GM18858 (cell line): ENCODE data around the gene PELI2.
A peak's percentile ranks its signal among the peaks of the same experiment; 100 is the strongest.

Experiments
- ATAC-seq: cut with Tn5 transposase; IDR thresholded peaks from one replicate; pipeline ENCODE4 v1.9.1; 2021; ENCODE audit not compliant: unreplicated experiment

The PELI2 gene, protein sequence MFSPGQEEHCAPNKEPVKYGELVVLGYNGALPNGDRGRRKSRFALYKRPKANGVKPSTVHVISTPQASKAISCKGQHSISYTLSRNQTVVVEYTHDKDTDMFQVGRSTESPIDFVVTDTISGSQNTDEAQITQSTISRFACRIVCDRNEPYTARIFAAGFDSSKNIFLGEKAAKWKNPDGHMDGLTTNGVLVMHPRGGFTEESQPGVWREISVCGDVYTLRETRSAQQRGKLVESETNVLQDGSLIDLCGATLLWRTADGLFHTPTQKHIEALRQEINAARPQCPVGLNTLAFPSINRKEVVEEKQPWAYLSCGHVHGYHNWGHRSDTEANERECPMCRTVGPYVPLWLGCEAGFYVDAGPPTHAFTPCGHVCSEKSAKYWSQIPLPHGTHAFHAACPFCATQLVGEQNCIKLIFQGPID

DNA sequence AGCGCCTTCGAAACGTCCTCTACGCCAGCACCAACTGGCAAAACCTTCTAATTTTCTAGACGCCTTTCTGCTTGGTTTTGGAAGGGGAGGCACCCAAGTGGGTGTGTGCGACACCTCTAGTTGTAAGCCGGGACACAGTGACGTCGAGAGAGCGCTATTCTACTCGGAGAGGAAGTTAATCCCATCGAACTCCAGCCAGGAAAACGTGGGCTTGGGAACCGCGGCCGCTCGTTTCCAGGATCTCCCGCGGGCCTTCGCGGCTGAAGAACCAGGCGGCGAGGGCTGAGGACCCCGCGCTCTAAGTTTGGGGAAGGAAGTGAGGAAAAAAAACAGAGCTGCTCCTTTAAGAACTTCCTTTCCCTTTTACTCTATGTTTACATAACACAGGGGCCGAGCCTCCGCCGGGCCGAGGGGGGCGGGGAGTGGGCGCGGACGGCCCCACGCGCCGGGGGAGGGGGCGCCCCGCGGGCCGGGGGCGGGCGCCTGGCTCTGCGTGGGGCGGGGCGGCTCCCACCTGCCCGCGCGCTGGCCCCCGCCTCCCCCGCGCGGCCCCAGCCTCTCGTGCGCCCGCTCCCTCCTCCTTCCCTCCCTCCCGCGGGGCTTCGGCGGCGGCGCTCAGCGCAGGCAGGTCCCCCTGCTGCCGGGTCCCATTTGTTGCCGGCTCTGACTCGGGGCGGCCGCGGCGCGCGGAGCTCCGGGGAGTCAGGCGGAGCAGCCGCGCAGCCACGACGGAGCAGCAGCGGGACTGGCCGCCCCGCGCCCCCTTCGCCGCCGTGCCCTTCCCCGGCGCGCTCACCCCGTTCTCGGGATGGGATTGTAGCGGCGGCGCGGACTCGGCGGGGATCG, at the start of gene PELI2:
TSS of gene PELI2 (plus strand) at position 647 of the 846 bp plus-strand sequence. CDS start 250 bp downstream, outside the sequence.
- ATAC-seq, result peak; percentile 50

DNA sequence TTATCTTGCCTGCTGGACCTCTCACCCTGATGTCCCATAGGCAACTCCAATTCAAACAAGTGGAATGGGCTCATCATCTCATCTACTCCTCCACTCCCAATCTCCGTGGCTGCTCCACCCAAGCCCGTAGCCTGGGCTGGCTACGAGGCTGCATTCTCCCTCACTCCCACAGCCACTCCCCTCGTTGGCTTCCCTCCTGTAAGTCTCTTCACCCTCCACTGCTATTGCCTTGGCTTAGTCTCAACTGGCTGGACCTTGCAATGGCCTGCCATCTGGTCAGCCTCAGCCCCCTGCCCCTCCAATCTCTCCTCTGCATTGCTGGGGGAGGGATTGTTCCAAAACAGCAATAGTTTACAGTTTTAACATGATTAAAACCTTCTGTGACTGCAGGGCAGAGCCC, 44.4 kb upstream of the PELI2 start:
- ATAC-seq, result no peak

DNA sequence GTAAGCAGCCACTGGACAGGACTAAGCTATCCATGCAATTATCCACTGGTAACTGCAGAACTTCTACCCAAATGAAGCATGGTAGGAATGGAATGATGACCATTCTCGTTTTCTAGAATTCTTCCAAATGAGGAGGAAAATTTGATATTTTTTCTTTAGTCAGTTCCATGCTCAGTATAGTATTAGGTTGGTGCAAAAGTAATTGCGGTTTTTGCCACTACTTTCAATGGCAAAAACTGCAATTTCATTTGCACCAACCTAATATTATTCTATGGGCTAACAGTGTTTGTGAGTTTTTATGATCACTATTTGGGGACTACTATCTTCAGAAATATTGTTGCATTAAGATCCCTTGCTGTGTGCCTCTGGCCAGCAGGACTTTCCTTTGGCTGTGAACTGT, 42.9 kb upstream of the PELI2 start:
- no peak for ATAC-seq

DNA sequence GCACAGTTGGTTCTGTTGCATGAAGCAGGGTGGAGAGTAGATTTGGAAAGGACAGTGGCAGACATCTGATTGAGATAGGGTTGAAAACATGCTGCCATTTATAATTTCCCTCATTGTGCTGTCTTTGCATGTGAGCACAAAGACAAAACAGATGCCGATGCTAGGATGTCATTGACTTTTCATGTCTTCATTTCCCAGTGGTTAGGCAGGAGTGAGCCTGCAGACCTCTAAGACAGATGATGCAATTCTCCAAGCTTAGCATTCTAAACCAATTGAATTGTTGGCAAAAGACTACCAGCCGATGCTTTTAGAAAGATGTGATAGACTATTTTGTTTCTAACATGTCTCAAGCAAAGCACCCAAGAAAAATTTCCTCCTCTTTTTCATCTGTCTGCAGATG, 37.1 kb upstream of the PELI2 start:
- no peak for ATAC-seq

DNA sequence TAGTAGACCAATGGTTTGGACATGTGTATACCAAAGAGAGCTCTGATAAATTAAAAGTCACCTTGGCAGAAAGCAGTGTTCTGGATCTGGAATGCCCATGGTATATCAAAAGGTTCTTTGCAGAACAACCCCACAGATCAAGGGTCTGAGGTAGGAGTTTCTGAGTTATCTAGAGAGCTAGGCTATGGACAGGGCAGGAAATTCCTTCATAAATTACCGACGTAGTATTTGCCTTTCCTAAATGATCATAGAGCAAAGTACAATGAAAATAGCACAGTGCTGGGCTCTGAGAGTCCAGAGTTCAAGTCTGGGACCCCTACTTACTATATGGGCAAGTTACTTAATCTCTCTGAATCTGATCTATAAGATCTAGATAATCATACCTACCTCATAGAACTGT, 35.3 kb upstream of the PELI2 start:
- no peak for ATAC-seq

DNA sequence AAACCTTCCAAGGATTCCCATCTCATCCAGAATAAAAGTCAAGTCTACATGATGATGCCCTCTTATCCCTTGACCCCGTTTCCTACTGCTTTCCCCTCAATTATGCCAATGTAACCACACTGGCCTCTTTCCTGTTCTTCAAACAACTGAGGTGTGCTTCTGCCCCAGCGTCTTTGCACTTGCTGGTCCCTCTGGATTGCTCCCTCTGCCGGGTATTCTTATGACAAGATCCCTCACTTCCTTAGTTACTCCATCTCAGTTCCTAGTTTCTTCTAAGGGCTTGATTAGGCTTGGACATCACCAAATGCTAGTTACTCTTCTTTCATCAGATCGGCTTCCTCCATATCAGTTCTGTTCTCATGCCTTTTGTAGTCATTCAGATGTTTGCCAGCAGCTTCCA, 32.7 kb upstream of the PELI2 start:
- no peak for ATAC-seq

DNA sequence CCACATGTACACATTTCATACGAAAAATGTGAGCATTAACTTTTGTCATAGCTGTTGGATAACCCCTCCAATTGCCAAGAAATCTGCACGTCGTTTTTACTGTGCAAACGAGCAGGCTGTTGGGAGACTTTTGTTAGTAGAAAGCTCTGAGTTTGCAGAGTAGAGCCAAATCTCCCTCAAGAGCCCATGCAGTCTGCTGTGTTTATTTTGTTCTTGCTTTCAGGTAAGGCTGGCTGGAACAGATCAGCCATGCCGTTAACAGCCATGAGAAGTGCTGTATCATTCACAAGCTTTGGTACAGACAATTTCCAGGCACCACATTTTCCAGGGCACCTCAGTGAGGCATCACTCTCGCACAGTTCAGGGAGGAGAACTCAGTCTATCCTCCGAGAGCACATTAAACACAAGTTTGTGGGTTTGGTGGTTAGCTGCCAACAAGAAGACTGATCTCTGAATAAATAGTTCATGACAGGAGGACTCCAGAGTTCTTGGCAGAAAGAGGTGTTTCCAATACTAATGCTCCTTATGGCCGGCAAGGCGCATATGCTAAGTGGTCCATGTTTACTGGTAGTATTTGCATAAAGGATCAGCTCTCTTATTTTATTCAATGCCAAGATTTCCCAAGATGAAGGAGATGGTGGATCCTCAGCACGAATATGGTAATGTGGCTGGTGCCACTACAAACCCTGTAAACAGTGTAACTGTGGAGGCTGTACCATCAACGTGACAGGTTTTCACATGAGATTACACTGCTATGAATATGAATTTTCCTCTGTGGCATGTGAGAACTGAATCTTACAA, 30.3 kb upstream of the PELI2 start:
- ATAC-seq, result no peak

DNA sequence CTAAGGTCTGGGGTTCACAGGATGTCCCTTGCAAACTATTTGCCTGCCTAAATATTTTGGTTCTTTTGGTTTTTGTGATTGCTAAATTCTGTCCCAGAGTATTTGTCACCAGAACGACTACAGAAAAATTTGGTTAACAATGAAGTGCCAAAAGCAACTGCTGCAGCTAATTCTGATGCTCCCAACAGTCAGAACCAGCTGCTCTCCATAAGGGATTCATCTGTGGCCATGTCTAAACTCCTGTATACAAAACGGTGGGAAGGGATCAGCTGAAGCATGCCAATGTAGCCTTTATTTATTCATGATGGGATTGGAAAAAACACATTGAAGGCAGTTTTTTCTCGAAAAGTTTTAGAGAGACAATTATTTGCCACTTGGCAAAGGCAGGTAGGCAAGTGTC, 29.3 kb upstream of the PELI2 start:
- no peak for ATAC-seq

DNA sequence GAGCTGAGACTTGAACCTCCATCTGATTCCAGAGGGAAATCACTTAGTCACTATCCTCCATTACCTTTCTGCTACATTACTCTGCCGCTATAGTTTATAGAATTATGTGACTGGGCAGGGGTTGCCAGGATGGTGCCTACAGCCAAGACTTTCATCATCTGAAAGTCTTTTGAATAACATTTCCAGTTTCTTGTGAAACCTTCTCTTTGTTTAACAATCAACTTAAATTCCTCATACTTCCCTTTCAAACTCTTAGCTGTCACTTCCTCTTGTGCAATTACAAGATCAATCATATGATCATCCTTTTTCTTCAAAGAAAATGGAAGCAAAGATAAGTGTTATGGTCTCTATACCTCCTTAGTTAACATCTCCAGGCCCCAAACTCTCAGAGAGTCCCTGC, 25.4 kb upstream of the PELI2 start:
- ATAC-seq, result no peak

DNA sequence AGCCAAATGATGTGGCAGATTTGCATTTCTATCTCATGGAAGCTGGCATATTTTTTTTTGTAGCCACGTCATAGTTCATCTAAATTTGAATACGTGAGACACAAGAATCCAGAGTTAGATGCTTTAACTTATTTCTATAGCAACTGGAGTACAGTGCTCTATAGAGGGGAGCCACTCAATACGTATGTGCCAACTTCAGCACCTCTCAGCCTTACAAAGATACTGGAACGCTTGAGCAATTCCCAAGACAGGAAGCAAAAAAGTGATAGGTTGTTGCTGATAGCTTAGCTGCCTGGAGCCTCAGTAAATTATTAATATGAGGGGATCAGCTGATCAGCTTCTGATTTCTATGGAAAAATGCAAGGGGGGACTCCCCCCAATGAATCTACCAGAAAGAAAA, 24.1 kb upstream of the PELI2 start:
- no peak for ATAC-seq

DNA sequence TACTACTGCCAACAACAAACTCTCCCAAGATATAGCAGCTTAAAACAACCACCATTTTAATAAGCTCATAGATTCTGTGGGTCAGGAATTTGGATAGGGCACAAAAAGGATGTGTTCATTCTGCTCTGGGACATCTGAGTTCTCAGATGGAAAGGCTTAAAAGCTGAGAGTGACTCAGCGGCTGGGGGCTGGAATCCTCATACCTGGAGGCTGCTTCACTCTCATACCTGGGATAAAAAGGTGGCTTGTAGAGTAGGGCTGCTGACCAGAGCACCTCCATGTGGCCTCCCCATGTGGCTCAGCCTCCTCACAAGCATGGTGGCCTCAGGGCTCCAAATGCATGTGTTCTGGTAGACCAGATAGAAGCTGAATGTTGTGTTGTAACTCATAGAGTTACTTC, 20.2 kb upstream of the PELI2 start:
- ATAC-seq, result no peak

DNA sequence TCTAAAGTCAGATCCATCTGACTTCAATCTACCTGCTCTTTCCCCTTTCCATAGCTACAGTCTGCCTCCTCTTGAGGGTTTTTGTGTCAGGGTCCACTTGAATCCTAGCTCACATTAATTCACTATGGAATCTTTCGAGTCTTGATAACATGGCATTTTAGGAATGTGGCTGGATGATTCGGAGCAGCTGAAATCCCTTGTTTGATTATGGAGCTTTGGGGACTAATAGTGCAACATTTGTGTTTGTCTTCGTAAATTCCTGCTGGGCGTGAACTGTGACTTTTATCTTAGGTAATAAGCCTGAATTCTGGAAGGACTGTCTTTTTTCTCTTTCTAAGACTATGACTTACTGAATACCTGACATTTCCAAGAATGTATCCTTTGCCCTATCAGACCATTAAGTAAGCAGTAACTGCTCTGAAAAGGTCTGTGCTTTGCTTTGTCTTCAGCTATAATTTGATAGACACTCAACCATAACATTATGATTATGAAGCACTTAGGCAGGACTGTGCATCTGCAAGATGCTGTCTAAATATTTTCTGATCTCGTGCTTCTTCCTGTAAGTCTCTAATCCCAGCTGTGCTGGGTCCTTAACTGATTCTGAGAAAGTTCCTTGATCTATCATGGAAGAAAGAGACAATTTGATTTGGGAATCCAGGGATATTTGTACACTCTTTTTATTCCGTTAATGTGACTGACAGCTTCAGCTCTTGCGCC, 19.0 kb upstream of the PELI2 start:
- ATAC-seq, result no peak

DNA sequence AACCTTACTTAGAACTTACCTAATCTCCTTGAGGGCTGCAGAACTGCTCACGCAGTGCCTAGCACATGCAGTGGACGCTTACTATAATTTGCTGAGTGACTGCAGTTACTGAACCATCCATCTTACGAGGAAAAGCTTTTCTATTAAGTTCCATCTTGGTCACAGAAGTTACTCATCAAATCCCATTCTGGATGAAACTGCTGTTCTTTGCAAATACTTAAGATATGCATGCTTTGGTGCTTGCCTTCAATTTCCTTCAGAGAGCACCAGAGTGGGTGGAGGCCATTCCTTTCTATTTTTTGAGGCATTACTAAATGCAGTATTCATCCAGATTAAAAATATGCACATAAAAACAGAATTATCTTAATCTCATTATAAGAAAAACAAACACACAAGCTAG, 17.7 kb upstream of the PELI2 start:
- no peak for ATAC-seq

DNA sequence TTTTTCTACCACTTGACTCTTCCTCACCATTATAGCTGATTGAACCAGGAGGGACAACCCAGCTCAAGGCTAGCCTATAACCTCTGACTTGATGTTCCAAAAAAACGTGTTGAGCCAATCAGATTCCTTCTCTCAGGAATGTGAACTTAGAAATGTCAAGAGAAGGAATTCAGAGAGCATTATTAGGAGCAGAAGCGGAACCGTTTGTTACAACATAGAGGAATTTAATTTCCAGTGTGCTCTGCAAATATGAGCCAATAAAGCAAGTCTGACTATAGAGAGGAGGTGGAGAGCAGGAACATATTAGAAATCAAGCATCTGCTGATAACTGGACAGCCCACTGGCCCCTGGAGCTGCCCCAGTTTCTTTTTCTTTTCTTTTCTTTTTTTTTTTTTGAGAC, 15.3 kb upstream of the PELI2 start:
- ATAC-seq, result no peak

DNA sequence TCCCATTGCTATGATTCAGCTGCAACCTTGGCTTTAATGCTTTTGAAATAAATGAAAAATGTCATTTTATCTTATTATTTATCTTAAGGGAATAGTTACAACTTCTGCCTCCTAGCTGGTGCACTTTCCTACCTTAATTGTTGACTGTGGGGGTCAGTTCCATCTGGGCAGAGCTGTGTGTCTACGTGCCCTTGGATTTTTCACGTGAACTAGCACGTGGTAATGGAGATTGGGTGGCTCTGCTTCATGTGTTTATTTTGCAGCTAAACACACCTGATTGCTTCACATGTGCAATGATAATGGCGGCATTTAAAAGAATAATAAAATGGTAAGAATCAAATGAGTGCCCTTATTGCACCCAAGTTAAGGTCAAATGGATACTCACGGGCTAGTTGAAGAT, 10.6 kb upstream of the PELI2 start:
- ATAC-seq, result no peak

DNA sequence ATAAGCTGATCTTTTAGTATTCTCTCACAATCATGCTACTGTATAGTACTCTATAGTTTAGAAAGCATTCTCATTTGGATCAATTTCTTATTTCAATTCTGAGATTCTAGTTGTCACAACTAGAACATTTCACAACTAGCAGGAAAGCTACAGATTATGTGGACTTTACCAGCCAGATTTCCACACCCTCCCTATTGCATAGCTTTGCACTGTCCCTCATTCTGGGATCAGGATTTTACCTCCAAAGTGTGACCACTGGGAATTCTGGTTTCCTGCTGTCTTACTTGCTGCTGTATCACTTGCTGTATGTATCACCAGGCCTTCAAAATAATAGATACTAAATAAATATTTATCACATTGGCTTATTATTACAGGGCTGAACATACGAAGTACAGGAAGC, 10.2 kb upstream of the PELI2 start:
- ATAC-seq, result no peak

DNA sequence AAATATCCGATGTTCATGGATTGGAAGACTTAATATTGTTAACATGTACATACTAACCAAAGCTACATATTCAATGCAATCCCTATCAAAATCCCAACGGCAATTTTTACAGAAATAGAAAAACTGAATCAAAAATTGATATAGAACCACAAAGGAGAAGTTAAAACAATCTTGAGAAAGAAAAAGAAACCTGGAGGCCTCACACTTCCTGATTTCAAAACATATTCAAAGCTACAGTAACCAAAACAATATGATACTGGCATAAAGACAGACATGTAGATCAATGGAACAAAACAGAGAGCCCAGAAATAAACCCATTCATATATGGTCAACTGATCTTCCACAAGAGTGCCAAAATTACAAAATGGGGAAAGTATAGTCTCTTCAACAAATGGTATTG, 5.4 kb upstream of the PELI2 start:
- ATAC-seq, result no peak

DNA sequence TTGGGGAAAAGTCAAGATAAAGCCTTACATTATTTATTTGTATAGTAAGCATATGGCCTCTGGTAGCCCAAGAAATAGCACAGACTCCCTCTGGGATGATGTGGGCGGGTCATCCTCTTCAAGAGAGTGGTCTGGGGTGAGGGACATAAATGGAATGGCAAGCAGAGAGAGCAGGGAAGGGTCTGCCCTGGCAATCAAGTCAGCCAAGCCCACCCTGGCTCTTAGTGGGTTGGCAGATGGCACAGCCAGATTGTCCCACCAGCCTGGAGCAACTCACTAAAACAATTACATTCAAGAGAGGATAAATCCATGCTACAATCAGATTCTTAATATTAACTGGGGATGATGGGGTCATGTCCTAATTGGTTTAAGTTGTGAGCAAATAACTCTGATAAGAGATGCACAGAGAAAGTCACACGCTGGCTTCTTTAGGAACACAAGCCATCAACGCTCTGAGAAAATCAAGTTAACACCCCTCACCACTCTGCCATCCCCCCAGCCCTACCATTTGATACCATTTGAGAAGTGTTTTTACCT, 2.8 kb upstream of the PELI2 start:
- ATAC-seq, result no peak

DNA sequence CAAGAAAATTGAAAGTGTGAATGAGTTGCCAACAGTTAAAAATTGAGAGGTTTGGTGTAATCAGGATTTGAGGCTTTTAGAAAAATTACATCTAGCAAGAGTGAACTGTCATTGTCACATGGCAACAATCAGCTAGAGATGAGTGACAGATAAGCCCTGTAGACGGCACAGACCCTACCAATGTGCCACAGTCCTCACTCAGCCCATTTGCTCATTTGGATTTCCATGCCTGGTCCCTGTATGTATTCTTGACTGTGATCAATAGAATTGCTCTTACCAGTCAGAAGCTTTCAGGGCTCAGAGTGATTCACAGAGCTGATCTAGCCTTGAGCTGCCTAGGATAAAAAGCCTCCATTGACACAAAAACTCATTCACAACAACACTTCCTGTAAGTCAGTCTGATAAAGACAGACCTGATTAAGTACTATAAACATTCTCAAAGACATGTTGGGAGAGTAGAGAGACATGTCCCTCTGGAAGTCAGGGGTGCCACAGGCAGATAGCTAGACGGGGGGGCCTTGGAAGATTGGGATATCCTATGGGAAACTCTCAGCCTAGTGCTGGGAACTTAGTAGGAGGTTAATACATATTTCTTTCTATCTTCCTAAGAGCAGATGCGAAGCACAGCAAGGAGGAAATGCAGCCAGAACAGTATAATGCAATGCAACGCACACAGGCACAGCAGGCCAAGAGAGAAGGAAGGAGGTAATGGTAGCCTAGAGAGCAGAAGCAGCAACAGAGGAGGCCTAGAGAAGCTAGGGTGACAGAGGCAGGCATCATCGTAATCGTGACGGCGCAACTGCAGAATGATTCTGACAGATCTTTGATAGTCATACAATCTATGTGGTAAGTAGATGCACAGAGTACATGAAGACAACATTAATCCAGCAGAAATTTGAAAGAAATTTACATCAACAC, 2.0 kb upstream of the PELI2 start:
- ATAC-seq, result no peak
